ENCODE data around the gene MRTFA.
"Not testable (repeated sequence)": the region's sequence is repeated elsewhere in the genome, so short reads cannot be mapped to it uniquely, and the experiment has no call there.

The MRTFA gene

DNA sequence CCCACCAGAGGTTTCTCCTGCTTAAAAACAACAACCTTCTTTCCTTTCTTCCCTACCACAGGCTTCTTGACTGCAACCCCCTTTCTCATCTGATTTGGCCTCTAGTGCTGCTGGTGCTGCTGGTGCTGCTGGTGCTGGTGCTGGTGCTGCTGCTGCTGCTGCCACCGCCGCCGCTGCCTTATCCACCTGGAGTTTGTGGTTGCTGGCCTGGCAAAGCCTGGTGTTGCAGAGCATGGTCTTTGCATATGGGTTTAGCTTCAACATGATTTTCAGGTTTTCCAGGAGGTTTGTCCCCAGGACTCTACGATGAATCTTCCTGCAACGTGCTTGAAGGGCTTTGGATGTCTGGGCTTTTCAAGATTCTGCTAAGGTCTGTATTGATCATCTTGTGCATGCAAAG, 49.7 kb downstream of the MRTFA start:
- DNase-seq (ENCODE audit: low read depth) = no peak
- TF ChIP-seq, protein P1, sequence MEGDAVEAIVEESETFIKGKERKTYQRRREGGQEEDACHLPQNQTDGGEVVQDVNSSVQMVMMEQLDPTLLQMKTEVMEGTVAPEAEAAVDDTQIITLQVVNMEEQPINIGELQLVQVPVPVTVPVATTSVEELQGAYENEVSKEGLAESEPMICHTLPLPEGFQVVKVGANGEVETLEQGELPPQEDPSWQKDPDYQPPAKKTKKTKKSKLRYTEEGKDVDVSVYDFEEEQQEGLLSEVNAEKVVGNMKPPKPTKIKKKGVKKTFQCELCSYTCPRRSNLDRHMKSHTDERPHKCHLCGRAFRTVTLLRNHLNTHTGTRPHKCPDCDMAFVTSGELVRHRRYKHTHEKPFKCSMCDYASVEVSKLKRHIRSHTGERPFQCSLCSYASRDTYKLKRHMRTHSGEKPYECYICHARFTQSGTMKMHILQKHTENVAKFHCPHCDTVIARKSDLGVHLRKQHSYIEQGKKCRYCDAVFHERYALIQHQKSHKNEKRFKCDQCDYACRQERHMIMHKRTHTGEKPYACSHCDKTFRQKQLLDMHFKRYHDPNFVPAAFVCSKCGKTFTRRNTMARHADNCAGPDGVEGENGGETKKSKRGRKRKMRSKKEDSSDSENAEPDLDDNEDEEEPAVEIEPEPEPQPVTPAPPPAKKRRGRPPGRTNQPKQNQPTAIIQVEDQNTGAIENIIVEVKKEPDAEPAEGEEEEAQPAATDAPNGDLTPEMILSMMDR (IDR thresholded peaks at IDR 0.05; ENCODE audit: low read depth, low read length, missing control alignments) = no peak

DNA sequence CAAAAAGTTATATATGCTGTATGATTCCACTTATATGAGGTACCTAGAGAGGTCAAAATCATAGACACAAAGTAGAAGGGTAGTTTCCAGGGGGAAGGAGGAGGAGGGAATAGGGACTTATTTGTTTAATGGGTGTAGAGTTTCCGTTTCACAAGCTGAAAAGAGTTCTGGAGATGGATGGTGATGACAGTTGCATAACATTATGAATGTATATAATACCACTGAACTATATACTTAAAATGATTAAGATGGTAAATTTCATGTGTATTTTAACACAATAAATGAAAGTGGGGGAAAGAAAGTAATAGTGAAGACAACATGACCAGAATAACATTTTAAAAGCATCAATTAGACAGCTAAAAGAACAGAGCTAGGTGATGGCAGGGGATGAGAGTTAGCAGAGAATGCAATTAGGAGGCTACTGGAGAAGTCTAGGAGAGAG, 51.2 kb downstream of the MRTFA start:
- TF ChIP-seq, protein P1 (IDR thresholded peaks at IDR 0.05; ENCODE audit: low read depth, low read length, missing control alignments) = no peak
- H3K4me3 ChIP-seq (ENCODE audit: low read depth, low read length) = no peak overlapping the region
- DNase-seq (ENCODE audit: low read depth) = no peak

More for the DNA sequence above, 49.7 kb downstream of the MRTFA start:
- no peak overlapping the region for H3K4me3 ChIP-seq (ENCODE audit: low read depth, low read length)

DNA sequence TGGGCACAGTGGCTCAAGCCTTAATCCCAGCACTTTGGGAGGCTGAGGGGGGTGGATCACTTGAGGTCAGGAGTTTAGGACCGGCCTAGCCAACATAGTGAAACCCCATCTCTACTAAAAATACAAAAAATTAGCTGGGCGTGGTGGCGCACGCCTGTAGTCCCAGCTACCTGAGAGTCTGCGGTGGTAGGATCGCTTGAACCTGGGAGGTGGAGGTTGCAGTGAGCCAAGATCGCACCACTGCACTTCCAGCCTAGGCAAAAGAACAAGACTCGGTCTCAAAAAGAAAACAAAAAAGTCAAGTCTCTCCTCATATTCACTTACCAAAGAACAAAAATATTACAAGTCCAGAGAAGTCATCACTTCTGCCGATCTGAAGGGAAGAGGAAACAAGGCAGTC, 51.8 kb downstream of the MRTFA start:
- DNase-seq (ENCODE audit: low read depth); H3K4me3 ChIP-seq (ENCODE audit: low read depth, low read length): not testable (repeated sequence)

DNA sequence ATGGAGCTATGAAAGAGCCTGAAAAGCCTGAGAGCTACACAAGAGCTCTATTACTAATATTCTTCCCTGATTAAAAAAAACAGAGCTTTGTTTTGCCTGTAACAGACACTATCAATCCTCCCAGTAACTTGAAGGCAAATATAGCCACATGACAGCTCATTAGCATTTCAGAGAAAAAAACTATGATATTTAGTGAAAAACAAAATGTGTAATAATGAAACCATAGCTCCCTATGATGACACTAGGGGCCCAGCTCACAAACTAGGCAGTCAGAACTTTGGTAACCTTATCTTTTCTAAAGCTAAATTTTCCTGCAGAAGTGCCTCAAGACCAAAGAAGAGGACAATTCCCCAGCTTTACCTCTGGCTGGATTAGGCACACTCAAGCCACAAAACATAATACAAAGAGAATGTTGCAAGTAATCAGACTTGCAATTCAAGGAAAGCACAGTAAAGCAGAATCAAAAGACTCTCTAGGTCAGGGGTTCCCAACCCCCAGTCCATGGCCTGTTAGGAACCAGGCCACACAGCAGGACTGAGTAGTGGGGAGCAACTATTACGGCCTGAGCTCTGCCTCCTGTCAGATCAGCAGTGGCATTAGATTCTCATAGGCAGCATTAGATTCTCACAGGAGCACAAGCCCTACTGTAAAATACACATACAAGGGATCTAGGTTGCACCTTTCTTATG, 53.3 kb downstream of the MRTFA start:
- no peak overlapping the region for H3K4me3 ChIP-seq (ENCODE audit: low read depth, low read length)
- TF ChIP-seq, protein P1 (IDR thresholded peaks at IDR 0.05; ENCODE audit: low read depth, low read length, missing control alignments) = no peak
- no peak for DNase-seq (ENCODE audit: low read depth)

DNA sequence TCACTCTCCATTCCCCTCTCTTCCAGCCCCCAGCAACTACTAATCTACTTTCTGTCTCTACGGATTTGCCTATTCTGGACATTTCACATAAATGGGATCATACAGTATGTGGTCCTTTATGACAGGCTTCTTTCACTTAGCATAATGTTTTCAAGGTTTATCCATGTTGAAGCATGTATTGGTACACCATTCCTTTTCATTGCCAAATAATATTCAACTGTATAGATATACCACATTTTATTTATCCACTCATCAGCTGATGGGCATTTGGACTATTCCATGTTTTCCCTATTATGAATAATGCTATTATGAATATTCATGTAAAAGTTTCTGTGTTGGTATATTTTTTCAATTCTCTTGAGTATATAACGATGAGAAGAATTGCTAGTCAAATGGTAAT, 54.5 kb downstream of the MRTFA start:
- no peak overlapping the region for H3K4me3 ChIP-seq (ENCODE audit: low read depth, low read length)
- TF ChIP-seq, protein P1 (IDR thresholded peaks at IDR 0.05; ENCODE audit: low read depth, low read length, missing control alignments) = no peak
- DNase-seq (ENCODE audit: low read depth) = no peak

DNA sequence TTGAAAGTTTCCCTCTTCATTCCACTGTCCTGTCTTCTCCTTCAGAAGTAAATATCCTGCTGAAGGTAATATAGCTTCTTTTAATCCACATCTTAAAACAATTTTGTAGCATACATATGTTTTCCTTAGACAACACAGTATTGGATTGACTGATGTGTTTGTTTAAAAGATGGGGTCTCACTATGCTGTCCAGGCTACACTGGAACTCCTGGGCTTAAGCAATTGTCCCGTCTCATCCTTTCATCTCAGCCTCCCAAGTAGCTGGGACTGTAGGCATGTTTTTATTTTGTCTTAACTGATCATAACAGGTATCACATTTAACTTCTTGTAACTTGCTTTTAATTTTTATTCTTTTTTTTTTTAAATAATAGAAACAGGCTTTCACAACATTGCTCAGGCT, 55.9 kb downstream of the MRTFA start:
- TF ChIP-seq, protein P1 (IDR thresholded peaks at IDR 0.05; ENCODE audit: low read depth, low read length, missing control alignments) = no peak
- no peak for DNase-seq (ENCODE audit: low read depth)

DNA sequence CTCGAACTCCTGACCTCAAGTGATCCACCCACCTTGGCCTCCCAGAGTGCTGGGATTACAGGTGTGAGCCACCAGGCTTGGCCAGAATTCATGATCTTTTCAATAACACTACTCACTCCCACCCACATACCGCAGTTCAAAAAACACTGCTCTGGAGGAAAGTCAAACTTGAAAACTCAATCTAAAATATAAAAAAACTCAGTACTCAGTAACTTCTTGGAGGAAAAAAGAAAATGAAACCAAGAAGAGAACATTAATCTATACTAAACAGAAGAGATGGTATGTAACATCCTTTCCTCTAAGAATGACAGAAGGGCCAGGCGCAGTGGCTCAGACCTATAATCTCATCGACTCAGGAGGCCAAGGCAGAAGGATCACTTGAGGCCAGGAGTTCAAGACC, 58.3 kb downstream of the MRTFA start:
- TF ChIP-seq, protein P1 (IDR thresholded peaks at IDR 0.05; ENCODE audit: low read depth, low read length, missing control alignments) = no peak
- no peak overlapping the region for H3K4me3 ChIP-seq (ENCODE audit: low read depth, low read length)

More for the DNA sequence above, 55.9 kb downstream of the MRTFA start:
- no peak overlapping the region for H3K4me3 ChIP-seq (ENCODE audit: low read depth, low read length)

More for the DNA sequence above, 58.3 kb downstream of the MRTFA start:
- no peak for DNase-seq (ENCODE audit: low read depth)

Measured in GM12864 (cell line).